Karpas-422 (cell line): Measurements from ENCODE around the gene RNF175. TPM values are rescaled to one million over a fixed set of nuclear protein-coding genes. Genes with fewer than 3 reads are reported as not detected.
A peak's percentile ranks its signal among the peaks of the same experiment; 100 is the strongest.

ENCODE experiments used
- DNase-seq: peaks from one replicate; pipeline ENCODE4 v3.0.0-alpha.2; 2015
- H2AFZ ChIP-seq: fragments of 200-600 bp; sonication (generic); 2 replicates; pipeline ENCODE4 v1.6.1; 2014; ENCODE audit warnings: antibody characterized with exemption, low read length, mixed read lengths
- H3K27ac ChIP-seq: fragments of 200-600 bp; sonication (generic); 2 replicates; pipeline ENCODE4 v1.5.1; 2014; ENCODE audit warnings: mild to moderate bottlenecking, low read length, moderate library complexity
- H3K27me3 ChIP-seq: fragments of 200-600 bp; sonication (generic); 2 replicates; pipeline ENCODE4 v1.6.1; 2014; ENCODE audit warnings: low read length, mixed read lengths
- H3K36me3 ChIP-seq: fragments of 200-600 bp; sonication (generic); 2 replicates; pipeline ENCODE4 v1.6.1; 2014; ENCODE audit warnings: low read length, mixed read lengths; ENCODE audit not compliant: insufficient read depth
- H3K4me1 ChIP-seq: fragments of 200-600 bp; sonication (generic); 2 replicates; pipeline ENCODE4 v1.6.1; 2014; ENCODE audit warnings: mild to moderate bottlenecking, low read length, mixed read lengths
- H3K4me2 ChIP-seq: fragments of 200-600 bp; sonication (generic); 2 replicates; pipeline ENCODE4 v1.6.1; 2014; ENCODE audit warnings: low read length, low read depth, mild to moderate bottlenecking; ENCODE audit not compliant: poor library complexity, severe bottlenecking
- H3K4me3 ChIP-seq: fragments of 200-600 bp; sonication (generic); 2 replicates; pipeline ENCODE4 v1.5.1; 2014; ENCODE audit warnings: mild to moderate bottlenecking, antibody characterized with exemption, low read length, mixed read lengths
- H3K79me2 ChIP-seq: fragments of 200-600 bp; sonication (generic); 2 replicates; pipeline ENCODE4 v1.6.1; 2014; ENCODE audit warnings: mild to moderate bottlenecking, low read length, mixed read lengths
- H3K9ac ChIP-seq: fragments of 200-600 bp; sonication (generic); 2 replicates; pipeline ENCODE4 v1.6.0; 2014; ENCODE audit warnings: low read length
- H3K9me2 ChIP-seq: fragments of 200-600 bp; sonication (generic), shearing (Covaris generic); replicated peaks from 2 replicates; pipeline ENCODE4 v1.6.0; 2014; ENCODE audit warnings: mild to moderate bottlenecking, low read length, moderate library complexity; ENCODE audit not compliant: insufficient read depth
- H3K9me3 ChIP-seq: fragments of 300-700, 200-600 bp; sonication (generic); 2 replicates; pipeline ENCODE4 v1.6.1; 2014; ENCODE audit warnings: low read length, mixed read lengths
- H4K20me1 ChIP-seq: fragments of 200-600 bp; sonication (generic); 2 replicates; pipeline ENCODE4 v1.6.1; 2014; ENCODE audit warnings: mild to moderate bottlenecking, antibody characterized with exemption, low read length, low read depth; ENCODE audit not compliant: insufficient read depth
- total RNA-seq: library from RNA; depleted of rRNA; stranded (reverse); fragments of >200 nt; shearing (Covaris generic); gene quantifications from 2 replicates; pipeline ENCODE4 v1.2.3, GENCODE V29; 2014; ENCODE audit warnings: low replicate concordance

RNF175 gene
- total RNA-seq, 1 experiment from 2014 or later: 0.34 TPM

DNA sequence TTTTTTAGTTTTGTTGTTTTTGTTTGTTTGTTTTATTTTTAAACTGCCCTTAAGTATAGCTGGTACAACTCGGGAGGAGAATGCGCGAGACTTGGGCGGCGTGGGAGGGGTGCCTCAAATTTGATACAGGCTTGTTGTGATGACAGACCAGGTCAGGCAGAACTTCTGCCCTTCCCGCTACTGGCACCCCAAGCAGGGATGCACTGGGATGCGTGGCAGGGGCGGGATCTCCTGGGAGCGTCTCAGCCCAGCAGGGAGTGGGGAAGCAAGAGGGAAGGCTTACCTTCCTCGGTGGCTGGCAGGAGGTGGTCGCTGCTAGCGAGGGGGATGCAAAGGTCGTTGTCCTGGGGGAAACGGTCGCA lies 28.2 kb upstream of the RNF175 start:
- Histone ChIP-seq H3K9me3 (no peaks in the 10 kb centered on the region), H3K9me2 (no peaks in the 10 kb centered on the region), H4K20me1 (no peaks in the 10 kb centered on the region), H3K4me1 (no peaks in the 10 kb centered on the region), H3K79me2 (no peaks in the 10 kb centered on the region), H3K27me3 (no peaks in the 10 kb centered on the region), H3K9ac (no peak overlapping the region), H3K36me3 (no peaks in the 10 kb centered on the region), H3K4me3 (no peak overlapping the region), H3K4me2 (no peak overlapping the region), H2AFZ (no peak overlapping the region), H3K27ac (no peak overlapping the region)
- DNase-seq: no peak

- H4K20me1 ChIP-seq: no peaks in the 10 kb centered on the region
- no peaks in the 10 kb centered on the region for H3K36me3 ChIP-seq
- H3K4me2 ChIP-seq: no peak overlapping the region
- no peaks in the 10 kb centered on the region for H3K79me2 ChIP-seq
- H3K4me1 ChIP-seq: no peaks in the 10 kb centered on the region
- H3K27me3 ChIP-seq: no peaks in the 10 kb centered on the region
- H3K9me3 ChIP-seq: no peaks in the 10 kb centered on the region
- no peak overlapping the region for H3K4me3 ChIP-seq
- H3K9ac ChIP-seq: no peak overlapping the region
- no peak overlapping the region for H3K27ac ChIP-seq
- DNase-seq: no peak
- no peaks in the 10 kb centered on the region for H3K9me2 ChIP-seq
- H2AFZ ChIP-seq: no peak overlapping the region
Measured at GRCh38 chr4:153787575-153787974, 27.8 kb upstream of the RNF175 start.

- H3K36me3 ChIP-seq: no peaks in the 10 kb centered on the region
- H3K4me2 ChIP-seq: no peak overlapping the region
- no peaks in the 10 kb centered on the region for H3K9me3 ChIP-seq
- no peaks in the 10 kb centered on the region for H3K27me3 ChIP-seq
- H3K9ac ChIP-seq: no peak overlapping the region
- DNase-seq: no peak
- H3K4me3 ChIP-seq: no peak overlapping the region
- no peaks in the 10 kb centered on the region for H3K79me2 ChIP-seq
- no peaks in the 10 kb centered on the region for H3K4me1 ChIP-seq
- H2AFZ ChIP-seq: no peak overlapping the region
- no peaks in the 10 kb centered on the region for H3K9me2 ChIP-seq
- no peak overlapping the region for H3K27ac ChIP-seq
- no peaks in the 10 kb centered on the region for H4K20me1 ChIP-seq
Measured at GRCh38 chr4:153787061-153787560, 27.3 kb upstream of the RNF175 start.

GRCh38 chr4:153785910-153786721 lies 26.3 kb upstream of the RNF175 start:
- Histone ChIP-seq H3K36me3 (no peaks in the 10 kb centered on the region), H3K9me3 (no peaks in the 10 kb centered on the region), H3K79me2 (no peaks in the 10 kb centered on the region), H3K27me3 (no peaks in the 10 kb centered on the region), H2AFZ (no peak overlapping the region), H4K20me1 (no peaks in the 10 kb centered on the region), H3K4me3 (no peak overlapping the region), H3K9ac (no peak overlapping the region), H3K9me2 (no peaks in the 10 kb centered on the region), H3K4me2 (no peak overlapping the region), H3K4me1 (no peaks in the 10 kb centered on the region), H3K27ac (no peak overlapping the region)
- peak; percentile 68 for DNase-seq

GRCh38 chr4:153784166-153784699 lies 24.4 kb upstream of the RNF175 start:
- no peaks in the 10 kb centered on the region for H3K79me2 ChIP-seq
- no peaks in the 10 kb centered on the region for H3K9me2 ChIP-seq
- no peak overlapping the region for H3K27ac ChIP-seq
- H3K36me3 ChIP-seq: no peaks in the 10 kb centered on the region
- no peak for DNase-seq
- no peak overlapping the region for H3K4me2 ChIP-seq
- no peaks in the 10 kb centered on the region for H3K27me3 ChIP-seq
- no peaks in the 10 kb centered on the region for H3K4me1 ChIP-seq
- no peaks in the 10 kb centered on the region for H3K9me3 ChIP-seq
- no peak overlapping the region for H3K9ac ChIP-seq
- H2AFZ ChIP-seq: no peak overlapping the region
- no peaks in the 10 kb centered on the region for H4K20me1 ChIP-seq
- H3K4me3 ChIP-seq: no peak overlapping the region

GRCh38 chr4:153782581-153782980 lies 22.8 kb upstream of the RNF175 start:
- H3K27me3 ChIP-seq: no peaks in the 10 kb centered on the region
- H4K20me1 ChIP-seq: no peaks in the 10 kb centered on the region
- H3K4me2 ChIP-seq: no peak overlapping the region
- no peak overlapping the region for H3K4me3 ChIP-seq
- no peak for DNase-seq
- H2AFZ ChIP-seq: no peak overlapping the region
- no peaks in the 10 kb centered on the region for H3K9me2 ChIP-seq
- H3K36me3 ChIP-seq: no peaks in the 10 kb centered on the region
- no peaks in the 10 kb centered on the region for H3K4me1 ChIP-seq
- no peak overlapping the region for H3K9ac ChIP-seq
- H3K27ac ChIP-seq: no peak overlapping the region
- no peaks in the 10 kb centered on the region for H3K9me3 ChIP-seq
- H3K79me2 ChIP-seq: no peaks in the 10 kb centered on the region

- no peaks in the 10 kb centered on the region for H3K9me3 ChIP-seq
- H3K4me1 ChIP-seq: no peaks in the 10 kb centered on the region
- no peak overlapping the region for H3K4me2 ChIP-seq
- H3K4me3 ChIP-seq: no peak overlapping the region
- H4K20me1 ChIP-seq: no peaks in the 10 kb centered on the region
- no peak overlapping the region for H3K9ac ChIP-seq
- H3K27ac ChIP-seq: no peak overlapping the region
- peak; percentile 59 for DNase-seq
- no peaks in the 10 kb centered on the region for H3K27me3 ChIP-seq
- H3K36me3 ChIP-seq: no peaks in the 10 kb centered on the region
- H2AFZ ChIP-seq: no peak overlapping the region
- no peaks in the 10 kb centered on the region for H3K79me2 ChIP-seq
- H3K9me2 ChIP-seq: no peaks in the 10 kb centered on the region
Measured at GRCh38 chr4:153781717-153782416, 22.0 kb upstream of the RNF175 start.

DNA sequence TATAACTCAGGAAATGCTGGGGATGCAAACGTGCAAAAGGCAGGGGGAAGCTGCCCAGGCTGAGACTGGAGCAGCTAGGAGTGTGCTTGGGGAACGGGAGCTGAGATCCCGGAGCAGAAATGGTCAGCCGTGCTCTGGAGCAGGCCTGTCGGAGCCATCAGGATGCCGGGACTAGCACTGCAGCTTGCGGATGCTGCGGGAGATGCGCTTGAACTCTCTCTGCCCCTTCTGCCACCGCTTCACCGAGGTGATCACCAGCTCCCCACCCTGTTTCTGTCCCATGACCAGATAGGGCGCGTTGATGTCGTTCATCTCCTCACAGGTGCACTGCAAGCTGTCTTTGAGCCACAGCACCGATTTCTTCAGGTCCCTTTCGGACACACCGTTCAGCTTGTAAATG lies 21.5 kb upstream of the RNF175 start:
- H3K36me3 ChIP-seq: no peaks in the 10 kb centered on the region
- H3K4me3 ChIP-seq: no peak overlapping the region
- H3K79me2 ChIP-seq: no peaks in the 10 kb centered on the region
- H3K4me1 ChIP-seq: no peaks in the 10 kb centered on the region
- no peaks in the 10 kb centered on the region for H3K9me2 ChIP-seq
- DNase-seq: no peak
- H3K27me3 ChIP-seq: no peaks in the 10 kb centered on the region
- no peak overlapping the region for H2AFZ ChIP-seq
- no peak overlapping the region for H3K4me2 ChIP-seq
- H4K20me1 ChIP-seq: no peaks in the 10 kb centered on the region
- no peak overlapping the region for H3K27ac ChIP-seq
- no peak overlapping the region for H3K9ac ChIP-seq
- no peaks in the 10 kb centered on the region for H3K9me3 ChIP-seq
